ENCODE measurements around the gene POLR2F.

POLR2F gene

DNA sequence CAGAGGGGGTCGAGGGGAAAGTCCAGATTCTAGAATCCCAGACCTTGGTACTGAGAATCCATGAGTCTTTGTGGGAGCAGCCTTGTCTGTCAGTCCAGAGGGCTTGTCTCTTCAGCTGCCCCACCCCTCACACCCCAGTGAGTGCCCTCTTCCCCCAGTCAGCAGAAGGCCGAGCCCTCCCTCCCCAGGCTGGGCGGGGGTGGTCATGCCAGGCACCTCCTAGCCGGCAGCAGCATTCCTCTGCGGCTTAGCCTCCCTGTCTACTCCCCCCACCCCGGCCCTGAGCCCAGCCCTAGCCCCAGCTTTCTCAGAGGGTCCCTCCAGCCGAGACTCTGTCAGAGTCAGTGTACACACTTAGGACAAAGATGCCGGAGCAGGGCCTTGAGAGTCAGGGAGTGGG lies 26.3 kb downstream of the POLR2F start:
- DNase-seq (ENCODE audit: extremely low read depth in 1 of 2, low read depth in 1 of 2) = no peak

DNA sequence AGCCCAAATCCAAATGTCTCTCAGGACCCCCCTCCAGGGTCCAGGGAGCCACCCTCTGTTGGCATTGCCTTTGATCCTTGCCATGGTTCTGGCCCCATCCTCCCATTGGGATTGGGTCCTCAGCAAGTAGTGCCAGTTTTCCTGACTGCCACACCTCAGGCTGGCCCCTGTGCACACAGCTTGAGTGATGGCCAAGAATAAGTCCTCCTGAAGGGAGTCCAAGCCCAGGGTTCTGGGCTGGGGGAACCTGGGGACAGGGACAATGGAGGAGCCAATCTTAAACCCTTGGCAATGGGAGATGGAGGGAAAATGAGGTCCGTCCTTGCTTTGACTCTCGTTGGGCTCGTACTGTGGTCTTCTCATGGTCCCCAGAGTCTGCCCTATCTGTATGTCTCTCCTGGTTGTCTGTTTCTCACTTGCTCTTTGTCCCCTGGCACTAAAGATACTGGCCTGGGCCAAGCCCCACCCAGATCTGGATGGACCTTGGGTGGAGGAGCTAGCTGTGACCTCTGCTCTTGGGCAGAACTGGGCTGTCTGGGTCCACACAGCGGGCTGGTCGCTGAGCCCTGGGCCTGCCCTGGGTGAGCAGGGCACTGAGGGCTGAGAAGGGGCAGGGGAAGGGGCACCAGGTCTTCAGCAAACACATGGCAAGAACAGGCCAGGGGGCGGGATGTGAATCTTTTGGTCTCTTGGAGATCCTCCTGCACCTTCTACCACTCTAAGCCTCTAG lies 27.9 kb downstream of the POLR2F start:
- no peak for DNase-seq (ENCODE audit: extremely low read depth in 1 of 2, low read depth in 1 of 2)

DNA sequence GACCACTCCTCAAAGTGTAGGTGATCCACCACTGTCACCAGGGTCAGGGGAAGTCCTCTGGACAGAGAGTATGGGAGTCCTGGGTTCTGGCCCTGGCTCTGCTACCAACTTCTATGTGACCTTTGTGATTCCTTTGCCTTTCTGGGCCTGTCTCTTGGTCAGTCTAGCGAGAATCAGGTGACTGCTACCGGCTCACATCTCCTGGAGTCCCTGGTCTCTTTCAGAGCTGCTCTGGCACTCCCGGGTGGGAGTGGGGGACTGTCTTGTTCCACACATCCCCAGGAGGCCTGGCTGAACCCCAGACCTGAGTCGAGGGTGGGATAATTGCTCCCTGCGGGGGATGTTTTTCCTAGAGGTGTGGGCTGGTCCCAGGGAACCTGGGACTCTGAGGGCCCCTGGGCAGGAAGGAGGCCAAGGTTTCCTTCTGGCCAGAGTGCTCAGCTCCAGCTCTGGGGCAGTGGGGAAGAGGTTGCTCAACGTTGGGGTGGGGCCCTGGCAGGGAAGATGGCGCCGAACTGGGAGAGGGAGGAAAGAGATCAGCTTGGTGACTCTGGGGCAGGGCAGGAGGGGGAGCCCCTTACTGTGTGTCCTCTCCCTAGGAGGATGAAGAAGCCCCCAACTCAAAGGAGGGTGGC lies 28.8 kb downstream of the POLR2F start:
- DNase-seq (ENCODE audit: extremely low read depth in 1 of 2, low read depth in 1 of 2) = no peak

DNA sequence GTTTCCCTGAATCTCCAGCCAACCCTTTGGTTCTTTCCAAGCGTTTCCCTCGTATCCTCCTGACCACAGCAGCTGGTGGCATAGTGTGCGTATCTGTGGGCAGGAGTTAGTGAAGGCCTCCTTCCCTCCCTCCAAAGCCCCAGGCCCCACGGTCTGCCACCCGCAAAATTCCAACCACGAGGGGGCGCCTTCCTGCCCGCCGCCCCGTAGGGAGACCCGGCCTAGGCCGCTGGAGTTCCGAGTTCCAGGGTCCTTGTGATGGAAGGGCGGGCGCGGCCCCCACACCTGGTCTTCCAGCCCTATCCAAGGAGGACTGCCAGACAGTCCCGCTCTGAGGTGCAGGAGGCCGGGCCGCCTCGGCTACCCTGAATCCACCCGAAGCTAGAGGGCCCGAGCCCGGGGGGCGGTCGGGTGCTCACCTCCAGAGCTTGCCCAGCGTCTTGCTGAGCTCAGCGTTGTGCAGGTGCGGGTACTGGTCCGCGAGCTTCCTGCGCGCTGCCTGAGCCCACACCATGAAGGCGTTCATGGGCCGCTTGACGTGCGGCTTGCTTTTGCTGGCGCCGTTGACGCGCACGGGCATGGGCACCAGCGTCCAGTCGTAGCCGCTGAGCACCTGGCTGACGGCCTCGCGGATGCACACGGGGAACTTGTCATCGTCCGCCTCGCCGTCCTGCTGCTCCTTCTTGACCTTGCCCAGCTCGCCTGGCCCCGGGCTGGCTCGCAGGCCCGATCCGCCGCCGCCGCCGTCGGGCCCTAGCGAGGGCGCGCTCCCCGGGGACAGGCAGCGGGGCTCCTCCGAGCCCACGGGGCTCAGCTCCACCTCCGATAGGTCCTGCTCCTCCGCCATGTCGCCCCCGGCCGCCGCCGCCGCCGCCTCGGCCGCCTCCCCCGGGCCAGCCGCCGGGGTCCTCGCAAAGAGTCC lies 29.7 kb downstream of the POLR2F start:
- no peak for DNase-seq (ENCODE audit: extremely low read depth in 1 of 2, low read depth in 1 of 2)

DNA sequence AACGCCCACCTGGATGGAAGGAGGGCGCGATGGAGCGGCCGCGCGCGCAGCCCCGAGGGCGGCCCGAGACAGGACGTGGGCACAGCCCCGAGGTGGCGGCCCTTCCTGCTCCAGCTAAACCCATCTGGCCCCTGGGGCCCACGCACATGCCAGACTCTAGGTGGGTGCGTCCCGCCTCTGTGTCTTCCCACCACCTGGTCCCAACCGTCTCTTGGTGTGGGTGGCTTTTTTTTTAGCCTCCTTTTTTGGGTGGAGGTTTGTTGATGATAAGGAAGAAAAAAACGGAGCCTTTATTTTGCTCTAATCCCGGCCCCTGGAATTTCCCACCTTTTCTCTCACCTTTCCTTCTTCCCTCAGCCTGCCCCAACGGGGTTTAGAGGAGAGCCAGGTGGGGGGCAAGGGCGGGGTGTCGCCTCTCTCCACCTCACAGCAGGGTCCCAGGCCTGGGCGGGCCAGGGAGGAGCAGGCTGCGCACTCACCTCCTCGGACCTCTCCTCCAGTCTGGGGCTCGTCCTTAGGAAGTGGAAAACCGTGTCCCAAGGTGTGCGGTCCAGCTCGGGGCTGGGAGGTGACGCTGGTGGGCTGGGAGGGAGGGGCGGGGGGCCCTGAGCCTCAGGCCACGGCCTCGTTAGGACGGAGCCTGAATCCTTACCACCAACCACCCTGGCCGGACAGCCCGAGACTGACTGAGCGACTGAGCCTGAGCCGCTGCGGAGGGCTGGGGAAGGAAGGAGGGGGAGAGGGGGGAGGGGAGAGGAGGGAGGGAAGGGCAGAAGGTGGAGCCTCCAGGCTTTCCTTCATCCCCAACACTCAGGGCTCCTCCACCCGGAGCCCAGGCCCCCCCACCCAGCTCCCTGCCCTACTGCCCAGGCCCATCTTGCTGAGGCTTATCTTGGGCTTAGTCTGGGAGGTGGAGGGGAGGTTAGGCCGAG lies 30.6 kb downstream of the POLR2F start, which contains the start of gene SOX10:
TSS of gene SOX10 (minus strand) at position 696 of the 932 bp plus-strand sequence. CDS start 771 bp downstream, outside the sequence.
- DNase-seq (ENCODE audit: extremely low read depth in 1 of 2, low read depth in 1 of 2) = no peak

DNA sequence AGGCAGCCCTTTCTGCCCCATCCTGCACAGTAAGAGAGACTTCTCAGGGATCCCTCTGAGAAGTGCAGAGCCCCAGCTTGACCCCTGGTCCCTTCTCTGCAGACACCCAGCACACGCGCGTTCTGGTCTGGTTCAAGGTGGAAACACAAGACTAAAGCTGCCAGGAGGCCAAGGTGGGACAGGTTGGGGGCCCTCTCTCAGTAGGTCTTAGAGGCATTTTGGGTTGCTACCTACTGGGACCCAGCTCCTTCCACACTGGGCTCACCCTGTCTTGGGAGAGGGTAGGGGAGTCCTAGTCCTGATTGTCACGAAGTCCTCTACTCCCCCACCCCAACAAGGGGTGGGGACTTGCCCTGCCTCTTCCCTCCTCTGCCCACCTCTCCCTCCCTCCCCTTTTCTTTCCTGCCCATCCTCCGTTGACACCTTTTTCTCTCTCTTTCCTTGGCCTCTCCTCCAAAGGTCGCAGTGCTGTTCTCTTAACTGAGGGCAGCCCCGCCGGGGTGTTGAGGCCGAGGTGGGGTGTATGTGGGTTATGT lies 31.6 kb downstream of the POLR2F start:
- no peak for DNase-seq (ENCODE audit: extremely low read depth in 1 of 2, low read depth in 1 of 2)

DNA sequence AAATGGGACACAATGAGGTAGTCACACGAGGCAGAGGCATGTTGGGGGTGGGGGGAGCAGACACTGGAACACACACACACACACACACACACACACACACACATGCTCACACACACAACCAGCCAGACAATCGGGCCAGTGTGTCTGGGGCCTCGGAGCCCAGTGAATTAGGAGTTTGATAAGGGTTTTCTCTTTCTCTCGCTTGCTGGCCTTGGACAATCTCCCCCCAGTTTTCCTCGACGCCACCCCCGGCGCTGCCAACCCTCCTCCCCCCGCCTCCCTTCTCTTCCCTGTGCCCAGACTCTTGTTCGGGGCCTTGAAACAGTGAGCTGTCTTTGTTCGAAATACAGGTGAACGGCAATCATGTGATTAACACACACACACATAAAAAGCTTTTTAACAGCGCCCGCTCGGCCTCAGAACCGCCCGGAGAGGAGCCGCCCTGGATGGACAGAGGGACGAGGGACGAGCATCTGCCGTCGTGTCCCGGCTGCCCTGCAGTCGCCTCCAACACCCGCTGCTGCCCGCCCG lies 32.3 kb downstream of the POLR2F start:
- no peak for DNase-seq (ENCODE audit: extremely low read depth in 1 of 2, low read depth in 1 of 2)

DNA sequence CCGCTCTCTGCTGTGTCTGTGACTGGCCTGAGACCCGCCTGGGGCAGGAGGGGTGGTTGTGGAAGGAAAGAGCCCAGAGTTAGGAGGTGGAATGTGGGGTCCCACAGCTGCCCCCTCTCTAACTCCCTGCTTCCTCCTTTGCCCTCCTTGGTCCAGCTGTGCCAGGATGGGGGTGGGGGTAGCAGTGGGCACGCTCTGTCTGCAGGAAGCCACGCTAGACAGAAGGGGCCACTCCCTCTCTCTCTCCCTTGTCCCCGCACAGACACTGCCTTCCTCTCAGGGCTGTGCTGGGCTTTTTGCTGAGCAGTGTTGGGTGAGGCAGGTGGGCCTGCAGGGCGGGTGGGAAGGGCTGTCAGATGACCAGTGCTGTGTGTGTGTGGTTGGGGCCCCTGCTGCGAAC lies 32.9 kb downstream of the POLR2F start:
- no peak for DNase-seq (ENCODE audit: extremely low read depth in 1 of 2, low read depth in 1 of 2)

DNA sequence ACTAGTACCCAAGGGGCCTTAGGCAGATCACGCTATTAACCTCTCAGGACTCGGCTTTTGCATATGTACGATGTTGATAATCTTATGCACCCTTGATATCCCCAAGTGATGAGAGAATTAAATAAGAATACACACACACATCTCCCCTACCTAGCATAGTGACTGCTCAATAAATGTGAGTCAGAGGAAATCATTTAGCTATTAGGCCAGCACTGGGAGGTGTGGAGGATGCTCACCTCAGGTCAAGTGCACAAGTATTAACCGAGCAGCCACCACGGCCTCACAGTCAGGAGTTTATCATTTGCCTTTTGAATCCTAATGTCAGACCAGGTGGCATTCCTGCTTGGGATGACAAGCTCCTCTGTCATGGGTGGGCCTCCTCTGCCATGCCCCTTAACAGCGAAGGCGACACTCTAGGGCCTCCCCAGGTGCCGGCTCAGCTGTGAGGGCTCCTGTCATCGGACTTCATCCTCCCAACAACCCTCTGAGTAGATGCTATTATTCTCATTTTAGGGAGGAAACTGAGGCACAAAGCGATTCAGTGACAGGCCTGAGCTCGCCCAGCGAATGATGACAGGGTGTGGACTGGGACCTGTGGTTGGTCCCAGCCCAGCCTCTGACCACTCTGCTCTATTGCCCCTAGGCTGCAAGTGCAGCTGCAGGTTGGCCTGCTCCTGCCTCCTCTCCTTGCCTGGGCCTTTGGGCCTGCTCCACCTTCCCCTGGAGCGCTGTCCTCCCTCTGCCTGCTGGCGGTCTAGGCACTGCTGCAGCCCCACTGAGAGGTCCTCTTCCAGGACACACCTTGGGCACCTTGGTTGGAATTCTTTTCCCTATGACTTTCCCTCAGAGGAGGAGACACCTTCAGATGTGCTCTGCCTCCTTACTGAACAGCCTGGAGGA lies 35.9 kb downstream of the POLR2F start:
- no peak for DNase-seq (ENCODE audit: extremely low read depth in 1 of 2, low read depth in 1 of 2)

DNA sequence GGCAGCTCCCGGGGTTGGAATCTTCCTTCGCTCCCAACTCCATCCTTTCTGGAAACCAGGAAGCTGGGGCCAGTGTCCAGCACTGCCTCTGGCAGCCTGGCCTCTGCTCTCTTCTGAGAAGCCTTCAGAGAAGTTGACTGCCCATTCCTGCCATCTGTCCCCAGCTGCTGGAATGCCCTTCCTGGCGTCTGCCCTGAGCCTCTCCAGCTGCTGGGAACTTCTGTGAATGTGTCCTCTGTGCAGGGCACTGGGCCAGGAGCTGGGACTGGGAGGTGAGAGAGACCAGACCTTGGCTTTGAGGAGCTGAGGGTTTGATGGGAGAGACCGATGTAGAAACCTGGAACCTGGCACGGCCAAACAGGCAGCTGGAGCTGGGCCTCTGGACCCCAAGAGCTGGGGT lies 36.8 kb downstream of the POLR2F start:
- no peak for DNase-seq (ENCODE audit: extremely low read depth in 1 of 2, low read depth in 1 of 2)

DNA sequence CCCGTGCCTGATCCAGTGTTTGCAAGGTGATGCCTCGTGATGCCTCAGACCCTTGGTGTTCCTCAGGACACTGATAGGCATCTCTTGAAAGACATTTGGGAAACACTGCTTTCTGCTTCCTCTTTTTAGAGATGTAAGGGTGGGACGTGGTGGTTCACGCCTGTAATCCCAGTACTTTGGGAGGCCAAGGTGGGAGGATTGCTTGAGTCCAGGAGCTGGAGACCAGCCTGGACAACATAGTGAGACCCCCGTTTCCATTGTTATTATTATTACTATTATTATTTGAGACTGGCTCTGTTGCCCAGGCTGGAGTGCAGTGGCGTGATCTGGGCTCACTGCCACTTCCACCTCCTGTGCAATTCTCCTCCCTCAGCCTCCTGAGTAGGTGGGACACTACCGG lies 37.4 kb downstream of the POLR2F start:
- no peak for DNase-seq (ENCODE audit: extremely low read depth in 1 of 2, low read depth in 1 of 2)

DNA sequence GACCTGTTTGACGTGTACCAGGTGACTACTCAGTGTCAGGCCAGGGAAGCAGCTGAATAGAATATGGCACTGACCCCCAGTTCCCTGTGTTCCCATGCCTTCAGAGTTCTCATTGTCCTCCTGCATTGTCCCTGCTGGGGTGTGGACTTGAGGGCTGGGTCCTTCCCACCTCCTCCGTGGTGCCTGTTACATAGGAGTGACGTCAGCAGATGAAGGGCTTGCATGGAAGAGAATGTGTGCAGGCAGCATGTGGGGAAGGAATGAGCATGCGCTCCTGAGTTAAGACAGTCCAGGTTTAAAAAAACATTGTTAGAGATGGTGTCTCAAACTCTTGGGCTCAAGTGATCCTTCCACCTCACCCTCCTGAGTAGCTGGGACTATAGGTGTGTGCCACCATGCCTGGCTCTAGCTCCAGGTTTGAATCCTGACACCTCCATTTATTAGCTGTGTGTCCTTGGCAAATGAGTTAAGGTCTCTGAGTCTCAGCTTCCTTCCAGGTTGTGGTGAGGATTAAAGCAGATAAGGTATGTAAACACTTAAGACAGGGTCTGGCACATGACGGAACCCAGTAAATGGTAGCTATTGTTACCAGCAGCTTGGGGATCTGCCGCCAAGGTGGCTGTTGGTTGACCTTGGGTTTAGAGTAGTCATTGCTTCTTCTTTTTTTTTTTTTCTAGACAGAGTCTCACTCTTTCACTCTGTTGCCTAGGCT lies 38.4 kb downstream of the POLR2F start:
- DNase-seq (ENCODE audit: extremely low read depth in 1 of 2, low read depth in 1 of 2) = no peak

DNA sequence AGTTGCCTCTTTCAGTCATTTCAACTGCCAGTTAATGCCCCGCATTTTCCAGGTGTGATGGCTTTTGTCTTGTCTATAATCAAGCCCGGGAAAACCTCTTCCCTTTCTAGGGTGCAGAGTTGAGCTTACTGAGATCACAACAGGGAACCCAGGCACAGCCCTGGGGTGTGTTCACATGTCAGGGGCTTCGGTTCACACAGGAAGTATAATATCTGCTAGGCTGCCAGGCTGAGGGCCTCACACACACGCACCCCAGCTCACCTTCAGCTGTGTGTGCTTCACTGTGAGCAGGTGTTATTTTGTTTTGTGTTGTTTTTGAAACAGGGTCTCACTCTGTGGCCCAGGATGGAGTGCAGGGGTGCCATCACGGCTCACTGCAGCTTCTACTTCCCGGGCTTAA lies 40.5 kb downstream of the POLR2F start:
- no peak for DNase-seq (ENCODE audit: extremely low read depth in 1 of 2, low read depth in 1 of 2)

DNA sequence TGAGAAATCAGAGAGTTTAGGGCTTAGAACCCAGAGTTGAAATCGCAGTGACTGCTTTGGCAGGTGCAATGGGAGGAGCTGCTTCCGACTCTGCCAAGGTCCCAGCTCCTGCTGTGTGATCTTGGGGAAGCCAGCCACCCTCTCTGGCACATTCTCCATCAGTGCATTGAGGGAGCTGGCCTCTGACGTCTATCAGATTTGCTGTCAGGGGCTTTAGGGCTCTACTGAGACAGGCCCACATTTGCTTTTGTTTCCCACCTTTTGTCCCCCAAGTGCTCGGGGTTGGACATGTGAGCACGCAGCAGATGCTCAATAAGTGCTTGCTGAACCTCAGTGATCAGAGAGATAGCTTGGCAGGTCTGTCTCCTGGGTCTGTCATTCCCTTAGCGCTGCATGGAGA lies 41.5 kb downstream of the POLR2F start:
- DNase-seq (ENCODE audit: extremely low read depth in 1 of 2, low read depth in 1 of 2) = no peak

DNA sequence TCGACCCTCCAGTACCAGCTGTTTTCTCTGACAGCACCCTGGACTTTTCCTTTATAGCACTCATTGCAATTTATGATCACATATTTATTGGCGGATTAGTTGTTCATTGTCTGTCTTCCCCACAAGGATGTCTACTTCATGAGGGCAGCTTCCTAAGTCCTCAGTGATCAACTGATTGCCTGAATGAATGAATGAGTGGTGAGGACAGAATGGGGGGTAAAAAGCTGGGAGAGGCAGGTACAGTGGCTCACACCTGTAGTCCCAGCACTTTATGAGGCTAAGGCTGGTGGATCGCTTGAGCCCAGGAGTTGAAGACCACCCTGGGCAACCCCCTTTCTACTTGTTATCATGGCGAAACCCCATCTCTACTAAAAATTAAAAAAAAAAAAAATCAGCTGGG lies 42.0 kb downstream of the POLR2F start:
- DNase-seq (ENCODE audit: extremely low read depth in 1 of 2, low read depth in 1 of 2) = no peak

DNA sequence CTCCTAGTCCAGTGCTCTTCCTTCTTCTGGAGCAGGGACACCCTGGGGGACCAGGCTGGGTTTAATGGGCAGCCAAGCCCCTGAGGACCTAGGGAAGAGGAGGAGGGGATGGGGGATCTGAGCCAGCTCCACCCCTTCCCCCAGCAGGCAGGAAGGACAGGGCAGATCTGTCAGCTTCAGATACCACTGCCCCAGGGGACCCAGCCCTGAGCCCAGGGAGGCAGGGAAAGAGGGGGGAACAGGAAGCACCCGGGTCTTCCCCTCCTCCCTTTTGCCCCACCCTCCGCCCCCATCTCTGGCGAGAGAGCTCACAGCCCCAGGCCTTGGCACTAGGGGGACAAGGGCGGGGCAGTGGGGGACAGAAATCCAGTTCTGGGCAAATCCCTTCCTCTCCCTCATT lies 42.6 kb downstream of the POLR2F start:
- no peak for DNase-seq (ENCODE audit: extremely low read depth in 1 of 2, low read depth in 1 of 2)

DNA sequence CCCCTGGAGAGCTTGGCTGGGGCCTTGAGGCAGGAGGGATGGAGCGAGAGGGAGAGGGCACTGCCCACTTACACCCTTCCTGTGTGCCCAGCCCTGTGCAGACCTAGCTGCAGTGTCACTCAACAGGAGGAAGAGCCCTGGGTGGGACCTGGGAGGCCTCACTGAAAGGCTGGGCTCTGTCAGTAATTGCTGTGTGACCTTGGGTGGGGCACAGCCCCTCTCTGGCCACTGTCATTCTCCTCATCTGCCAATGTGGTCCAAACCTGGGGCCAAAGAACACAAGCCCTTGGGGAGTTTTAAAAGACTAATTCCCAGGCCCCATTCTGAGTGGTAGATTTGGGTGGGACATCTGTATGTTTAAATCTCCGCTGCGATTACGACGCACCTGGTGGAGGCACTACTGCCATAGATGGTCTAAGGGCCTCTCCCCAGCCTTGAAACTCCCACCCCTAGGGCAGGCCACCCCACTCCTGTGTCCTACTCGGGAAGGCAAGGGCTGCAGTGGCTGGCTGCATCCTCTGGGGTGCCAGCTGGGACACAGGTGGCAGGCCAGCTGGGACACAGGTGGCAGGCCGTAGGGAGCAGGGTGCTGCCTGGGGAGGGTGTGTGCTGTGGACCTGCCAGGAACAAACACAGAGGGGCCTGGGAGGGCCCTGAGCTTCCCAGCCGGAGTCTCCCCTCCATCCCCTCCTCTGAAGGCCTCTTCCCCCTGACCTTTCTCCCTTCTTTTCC lies 43.2 kb downstream of the POLR2F start:
- no peak for DNase-seq (ENCODE audit: extremely low read depth in 1 of 2, low read depth in 1 of 2)

DNA sequence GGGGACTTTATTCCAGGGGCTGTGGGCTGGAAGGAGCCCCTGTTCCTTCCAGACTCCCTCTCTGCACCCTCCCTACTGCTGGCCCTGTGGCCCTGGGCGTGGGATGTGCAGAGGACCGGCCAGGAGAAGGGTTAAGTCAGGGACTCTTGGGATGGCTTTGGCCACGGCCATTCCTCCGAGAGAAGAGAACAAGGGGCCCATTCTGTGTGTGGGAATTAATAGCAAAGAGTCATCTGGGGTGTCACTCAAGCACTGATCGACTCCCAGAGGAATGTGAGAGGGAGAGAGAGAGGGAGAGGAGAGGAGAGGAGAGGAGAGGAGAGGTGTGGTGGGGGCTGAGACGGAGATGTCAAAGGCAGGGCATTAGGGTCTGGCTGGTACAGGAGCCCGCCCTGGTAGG lies 45.0 kb downstream of the POLR2F start:
- no peak for DNase-seq (ENCODE audit: extremely low read depth in 1 of 2, low read depth in 1 of 2)

Measured in activated CD8-positive, alpha-beta memory T cell treated with anti-CD3 and anti-CD28 coated beads for 1 hour (primary cell).